HG03575 (cell line): Measurements from ENCODE around the gene TOMM40L.
A peak's percentile ranks its signal among the peaks of the same experiment; 100 is the strongest.

Source experiments
- ATAC-seq: cut with Tn5 transposase; IDR thresholded peaks from one replicate; pipeline ENCODE4 v1.9.1; 2021; ENCODE audit not compliant: unreplicated experiment, insufficient number of reproducible peaks, low FRiP score; ENCODE audit errors: extremely low read depth

TOMM40L gene

DNA sequence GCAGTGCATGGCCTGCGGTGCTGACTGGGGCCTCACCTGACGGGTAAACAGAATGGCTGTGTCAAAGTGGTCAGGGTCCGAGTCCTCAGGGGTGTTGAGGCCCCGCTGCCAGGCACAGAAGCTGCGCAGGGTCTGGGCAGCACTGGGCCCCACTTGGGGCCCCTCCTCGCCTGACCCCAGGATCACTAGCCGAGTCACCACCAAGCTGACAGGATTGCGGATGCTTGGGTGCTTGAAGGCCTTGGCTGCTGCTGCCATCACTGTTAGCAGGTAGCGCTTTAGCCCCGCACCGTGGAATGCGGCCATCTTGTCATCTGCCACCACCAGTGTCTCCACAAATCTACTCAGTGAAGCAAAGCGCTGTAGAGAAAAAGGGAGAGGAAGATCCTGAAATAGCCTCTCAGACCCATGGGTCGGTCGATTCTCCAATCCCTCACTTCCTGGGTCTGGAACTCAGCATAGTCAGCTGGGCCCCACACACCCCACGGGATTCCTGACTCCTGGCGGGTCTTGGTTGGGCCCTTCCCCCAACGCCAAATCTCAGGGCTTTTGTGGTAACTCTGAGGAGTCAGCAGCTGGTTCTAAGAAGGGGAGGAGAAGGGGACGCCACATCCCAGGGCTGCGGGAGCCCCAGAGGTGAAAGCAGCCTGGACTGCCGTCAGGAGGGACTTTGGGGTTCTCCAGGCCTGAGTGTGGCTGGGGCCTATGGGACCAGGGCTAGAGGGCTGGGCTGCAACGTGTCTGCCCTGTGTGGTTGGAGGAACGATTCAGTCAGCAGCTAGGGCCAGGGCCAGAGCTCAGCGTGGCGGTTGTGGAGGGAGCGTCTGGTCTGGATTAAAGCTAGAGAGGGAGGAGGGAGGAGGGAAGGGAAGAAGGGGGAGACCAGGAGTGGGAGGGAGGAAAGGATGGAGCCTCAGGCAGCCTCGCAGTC, 29.1 kb upstream of the TOMM40L start:
- ATAC-seq: no peak

DNA sequence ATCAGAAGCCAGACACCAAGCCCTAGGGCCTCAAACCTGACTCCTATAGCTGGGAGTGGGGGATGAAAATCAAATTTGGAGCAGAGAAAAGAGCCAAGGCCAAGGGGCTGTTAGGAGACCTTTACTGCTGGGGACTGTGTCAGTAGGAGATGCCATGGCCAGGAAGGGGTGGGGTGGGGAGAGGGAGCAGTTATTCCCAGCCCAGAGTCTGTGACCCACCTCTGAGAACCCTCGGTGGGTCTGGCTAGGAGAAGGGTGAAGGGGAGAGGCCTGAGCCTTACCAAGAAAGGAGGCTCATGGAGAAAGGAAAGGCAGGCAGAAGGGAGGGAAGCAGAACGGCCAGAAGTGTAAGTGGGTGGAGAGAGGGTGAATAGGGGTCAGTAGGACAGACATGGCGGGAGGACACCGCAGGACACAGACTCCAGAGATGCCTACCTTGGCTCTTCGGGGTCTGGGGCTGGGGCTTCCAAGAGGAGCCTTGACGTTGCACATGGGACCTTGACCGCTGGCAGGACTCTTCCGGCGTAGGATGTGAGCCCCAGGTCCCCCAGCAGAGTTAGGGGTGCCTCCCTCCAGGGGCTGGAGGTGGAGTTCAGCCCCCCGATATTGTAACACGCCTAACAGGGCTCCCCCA, 28.2 kb upstream of the TOMM40L start:
- no peak for ATAC-seq

DNA sequence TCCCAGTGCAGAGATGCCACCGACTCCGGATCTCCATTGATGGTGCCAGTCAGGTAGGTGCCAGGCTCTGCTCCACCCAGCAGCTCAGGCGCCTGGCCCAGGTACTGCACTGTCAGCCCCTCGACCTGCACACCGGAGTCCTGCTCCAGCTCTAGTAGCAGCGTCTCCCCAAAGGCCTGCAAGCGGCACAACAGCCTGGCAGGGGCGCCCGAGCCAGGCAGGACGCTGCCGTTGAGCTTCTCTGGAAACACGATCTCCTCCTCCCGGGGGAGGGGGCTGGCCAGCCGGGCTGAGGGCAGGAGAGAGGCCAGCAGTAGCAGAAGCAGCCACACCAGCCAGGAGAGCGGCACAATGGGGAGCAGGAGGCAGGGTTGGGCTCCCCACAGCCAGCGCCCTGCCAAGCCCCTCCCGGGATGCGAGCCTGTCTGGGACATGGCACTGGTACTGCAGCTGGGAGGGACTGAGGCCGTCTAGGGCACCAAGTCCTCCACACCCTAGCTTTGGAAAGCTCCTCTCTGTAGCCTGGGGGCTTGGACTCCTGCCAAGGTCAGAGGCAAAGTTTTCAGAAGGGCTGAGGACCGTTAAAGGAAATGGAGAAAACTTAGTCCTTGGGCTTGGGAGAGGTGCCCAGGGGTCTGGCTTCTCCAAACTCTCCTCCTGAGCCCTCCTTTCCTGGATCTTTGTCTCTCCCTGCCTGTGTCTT, 27.5 kb upstream of the TOMM40L start:
- ATAC-seq: no peak

DNA sequence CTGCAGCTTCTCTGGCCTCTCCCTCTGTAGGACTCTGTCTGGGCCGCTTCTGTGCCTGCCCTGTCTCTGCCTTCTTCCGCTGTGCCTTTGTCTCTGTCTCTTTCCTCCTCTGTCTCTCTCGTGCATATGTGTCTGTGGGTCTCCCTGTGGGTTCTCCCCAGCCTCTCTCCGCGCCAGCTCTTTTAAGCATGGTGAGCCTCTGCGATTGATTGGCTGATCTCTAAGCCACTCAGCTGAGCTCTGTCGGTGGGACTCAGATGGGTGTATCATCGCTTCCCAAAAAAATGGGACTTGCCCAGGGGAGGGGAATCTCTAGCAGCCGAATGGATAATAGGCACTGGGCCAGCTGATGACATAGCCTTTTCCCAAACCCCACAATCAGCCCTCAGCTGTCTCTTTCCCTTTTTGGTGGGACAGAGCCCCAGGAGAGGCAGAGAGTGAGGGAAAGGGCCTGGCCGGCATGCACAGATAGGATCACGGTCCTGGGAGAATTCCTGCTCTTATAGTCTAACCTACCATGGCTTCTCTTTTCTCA, 26.9 kb upstream of the TOMM40L start, which contains the start of gene ADAMTS4:
Gene ADAMTS4, minus strand, starts transcription at position 158 of the 535 bp plus-strand sequence. CDS start 427 bp downstream, outside the sequence.
- ATAC-seq: no peak

DNA sequence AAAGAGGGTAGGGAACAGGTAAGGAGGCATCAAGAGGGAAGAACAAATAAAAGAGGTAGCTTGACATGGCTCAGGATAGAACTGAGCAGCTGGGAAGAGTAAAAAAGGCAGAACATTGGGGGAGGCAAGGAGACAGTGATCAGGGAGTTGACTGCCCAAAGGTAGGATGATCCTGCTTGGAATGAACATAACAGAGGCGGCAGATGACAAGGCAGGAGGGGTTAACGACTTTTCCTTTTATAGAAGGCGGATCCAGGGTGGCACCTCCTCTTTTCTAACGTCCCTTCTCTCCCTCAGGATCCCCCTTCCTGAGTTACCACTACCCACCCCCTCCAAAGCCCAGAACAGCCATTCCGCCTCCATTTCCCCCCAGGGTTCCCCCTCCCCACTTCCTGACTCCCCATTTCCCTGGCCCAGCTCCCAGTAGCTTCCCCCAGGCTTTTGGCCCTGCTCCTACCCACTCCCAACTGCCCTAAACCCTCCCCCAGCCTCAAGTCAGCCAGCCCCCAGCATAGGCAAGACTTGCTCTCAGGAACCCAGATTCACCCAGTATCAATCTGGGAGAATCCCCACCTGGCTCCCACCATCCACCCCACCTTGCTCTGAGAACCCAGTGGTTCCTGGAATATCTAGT, 26.2 kb upstream of the TOMM40L start:
- no peak for ATAC-seq

DNA sequence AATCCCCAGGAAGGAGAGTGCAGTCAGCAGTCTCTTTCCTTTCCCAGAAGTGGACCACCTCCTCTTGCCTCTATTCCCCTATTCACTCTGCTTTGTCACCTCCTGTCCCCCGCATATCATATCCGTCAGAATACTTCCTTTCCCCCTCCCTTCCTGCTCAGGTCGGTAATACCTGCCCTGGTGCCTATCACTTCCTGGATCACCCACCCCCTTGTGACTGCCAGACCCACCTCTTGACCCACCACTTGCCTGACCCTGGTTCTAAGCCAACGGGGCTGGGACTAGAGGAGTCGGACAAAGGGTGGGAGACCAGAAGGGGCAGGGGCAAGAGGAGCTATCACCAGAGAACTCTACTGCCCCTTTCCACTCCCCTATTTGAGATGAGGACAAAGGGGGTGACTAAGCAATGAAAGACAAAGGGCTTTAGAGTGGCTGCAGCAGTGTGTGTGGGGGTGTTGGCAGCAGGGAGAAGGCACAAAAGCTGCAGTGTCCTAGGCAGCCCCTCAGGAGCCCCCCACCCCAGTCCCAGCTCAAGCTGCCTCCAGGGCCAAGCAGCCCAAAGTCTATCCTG, 25.4 kb upstream of the TOMM40L start:
- ATAC-seq: no peak

DNA sequence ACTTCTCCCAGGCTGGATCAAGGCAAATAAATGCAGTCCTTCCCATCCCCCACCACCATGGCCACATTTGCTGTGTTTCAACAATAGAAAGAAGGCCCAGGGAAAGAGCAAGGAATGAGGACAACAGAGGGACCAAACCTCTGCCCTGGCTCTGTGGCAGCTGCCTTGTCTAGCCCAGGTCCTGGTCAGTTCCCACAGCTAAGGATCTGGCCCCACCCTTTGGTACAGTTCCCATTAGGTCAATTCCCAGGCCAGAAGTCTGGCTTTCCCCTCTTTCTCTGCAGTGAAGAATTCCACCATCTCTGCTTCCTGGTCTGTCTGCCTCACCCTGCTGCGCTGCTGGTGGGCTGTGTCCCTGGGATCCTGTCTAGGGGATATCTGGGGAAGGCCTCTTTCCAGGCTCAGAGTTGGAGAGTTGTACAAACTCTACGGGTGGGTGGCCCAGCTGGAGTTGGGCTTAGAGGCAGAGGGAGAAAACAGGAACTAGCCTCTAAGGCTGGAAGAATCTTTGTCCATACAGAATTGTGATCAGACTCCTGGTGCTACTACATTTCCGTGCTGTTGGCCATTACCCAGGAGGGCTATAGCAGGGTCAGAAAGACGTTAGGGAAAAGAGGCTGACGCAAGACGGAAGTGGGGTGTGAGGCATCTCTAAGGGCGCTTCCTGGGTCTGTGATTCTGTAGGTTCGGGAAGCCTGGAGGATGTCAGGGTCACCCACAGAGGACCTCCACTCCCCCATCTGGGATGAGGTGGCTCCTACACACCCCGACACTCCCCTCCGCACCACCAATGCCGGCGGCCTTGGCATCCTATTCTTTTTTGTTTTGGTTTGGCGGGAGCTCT, 24.6 kb upstream of the TOMM40L start:
- ATAC-seq: no peak

DNA sequence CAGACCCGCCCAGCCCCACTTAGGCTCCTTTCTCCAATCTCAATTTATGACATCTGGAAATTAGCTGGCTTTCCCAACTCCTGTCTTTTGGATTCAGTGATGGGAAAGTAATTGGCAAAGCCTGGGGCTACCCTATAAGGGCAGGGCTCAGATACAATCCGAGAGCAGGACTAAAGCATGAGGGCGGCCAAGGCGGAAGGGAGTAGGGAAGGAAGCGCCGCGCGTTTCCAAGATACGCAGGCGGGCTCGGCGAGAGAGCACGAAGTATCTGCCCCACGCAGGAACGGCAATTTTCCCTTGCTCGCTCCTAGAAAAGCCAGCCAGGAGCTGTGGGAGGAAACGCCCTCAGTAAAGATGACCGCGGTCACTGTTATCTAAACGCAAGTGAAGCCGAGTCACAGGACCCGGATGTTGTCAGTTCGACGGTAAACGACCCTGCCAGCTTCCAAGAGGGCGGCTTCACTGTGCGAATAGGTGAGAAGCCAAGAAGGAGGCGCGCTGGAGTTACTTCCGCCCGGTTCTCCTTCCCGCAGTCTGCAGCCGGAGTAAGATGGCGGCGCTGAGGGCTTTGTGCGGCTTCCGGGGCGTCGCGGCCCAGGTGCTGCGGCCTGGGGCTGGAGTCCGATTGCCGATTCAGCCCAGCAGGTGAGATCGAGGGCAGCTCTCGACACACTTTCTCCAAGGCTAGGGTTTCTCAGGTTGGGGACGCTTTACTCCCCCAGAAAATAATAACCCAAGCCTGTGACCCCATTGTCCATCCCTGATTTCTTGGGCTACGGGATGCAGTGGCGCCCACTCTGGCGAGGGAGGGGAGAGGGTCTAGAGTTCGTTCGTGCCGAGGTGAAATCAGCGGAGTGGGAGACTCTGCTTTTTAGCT, 23.8 kb upstream of the TOMM40L start, which contains the start of gene NDUFS2:
Gene NDUFS2, plus strand, starts transcription at position 532 of the 877 bp plus-strand sequence. Its CDS starts 19 bp downstream, at position 551.
- ATAC-seq: peak; percentile 57

DNA sequence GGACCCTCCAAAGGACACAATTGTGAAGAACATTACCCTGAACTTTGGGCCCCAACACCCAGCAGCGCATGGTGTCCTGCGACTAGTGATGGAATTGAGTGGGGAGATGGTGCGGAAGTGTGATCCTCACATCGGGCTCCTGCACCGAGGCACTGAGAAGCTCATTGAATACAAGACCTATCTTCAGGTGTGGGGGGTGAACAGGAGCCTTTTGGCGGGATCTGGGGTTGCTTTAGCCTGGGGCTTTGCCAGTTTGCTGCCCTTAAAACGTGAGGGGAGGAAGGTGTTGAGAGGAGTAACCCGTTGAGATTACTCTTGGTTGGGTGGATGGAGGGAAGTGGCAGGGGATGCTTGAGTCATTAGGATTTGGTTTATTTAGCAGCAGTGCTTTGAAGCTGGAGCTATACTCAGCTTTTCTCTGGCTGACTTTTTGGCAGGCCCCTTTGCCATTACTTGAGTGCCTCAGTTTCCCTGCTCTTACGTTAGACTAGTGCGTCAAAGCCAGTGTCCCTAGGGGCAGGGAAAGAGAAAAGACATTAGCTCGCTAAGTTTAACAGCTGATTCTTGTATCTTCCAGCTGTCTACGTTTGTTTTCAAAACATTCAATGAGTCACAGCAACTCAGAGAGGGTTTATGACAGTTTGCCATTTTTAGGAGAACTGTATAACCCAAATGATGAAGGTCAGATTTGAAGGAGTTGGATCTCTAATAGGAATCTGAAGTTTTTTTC, 19.3 kb upstream of the TOMM40L start:
- ATAC-seq: no peak

DNA sequence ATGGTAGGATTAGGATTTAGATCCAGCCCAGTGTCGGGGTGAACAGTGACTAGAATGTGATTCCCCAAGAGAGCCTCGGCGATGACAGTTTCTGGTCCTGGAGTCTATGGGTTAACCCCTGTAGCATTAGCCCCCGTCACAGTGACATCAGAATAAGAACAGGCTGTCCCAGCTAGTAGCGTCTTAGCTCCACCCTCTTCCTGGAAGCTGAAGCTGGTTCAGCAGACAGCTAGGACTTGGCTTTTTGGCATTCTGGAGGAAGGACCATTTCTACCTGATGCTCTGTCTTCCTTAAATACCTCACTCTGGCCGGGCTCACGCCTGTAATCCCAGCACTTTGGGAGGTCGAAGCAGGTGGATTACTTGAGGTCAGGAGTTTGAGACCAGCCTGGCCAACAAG, 18.7 kb upstream of the TOMM40L start:
- no peak for ATAC-seq

DNA sequence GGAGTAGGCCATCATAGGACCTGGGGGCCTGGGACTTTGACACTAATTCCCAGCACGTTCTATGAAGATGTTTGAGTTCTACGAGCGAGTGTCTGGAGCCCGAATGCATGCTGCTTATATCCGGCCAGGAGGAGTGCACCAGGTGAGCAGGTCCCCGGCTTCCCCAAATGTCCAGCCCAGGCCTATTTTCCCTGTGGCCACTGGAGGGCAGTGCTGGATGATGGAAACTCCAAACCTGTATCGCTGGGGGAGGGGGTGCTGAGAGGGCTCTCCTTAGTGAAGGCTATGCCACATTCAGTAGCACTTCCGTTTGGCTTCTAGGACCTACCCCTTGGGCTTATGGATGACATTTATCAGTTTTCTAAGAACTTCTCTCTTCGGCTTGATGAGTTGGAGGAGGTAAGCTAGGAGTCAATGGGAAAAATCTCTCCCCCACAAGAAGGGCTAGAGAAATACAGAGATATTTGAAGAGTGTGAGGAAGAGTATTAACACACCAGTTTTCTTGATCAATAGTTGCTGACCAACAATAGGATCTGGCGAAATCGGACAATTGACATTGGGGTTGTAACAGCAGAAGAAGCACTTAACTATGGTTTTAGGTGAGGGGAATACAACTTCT, 16.0 kb upstream of the TOMM40L start:
- ATAC-seq: no peak

DNA sequence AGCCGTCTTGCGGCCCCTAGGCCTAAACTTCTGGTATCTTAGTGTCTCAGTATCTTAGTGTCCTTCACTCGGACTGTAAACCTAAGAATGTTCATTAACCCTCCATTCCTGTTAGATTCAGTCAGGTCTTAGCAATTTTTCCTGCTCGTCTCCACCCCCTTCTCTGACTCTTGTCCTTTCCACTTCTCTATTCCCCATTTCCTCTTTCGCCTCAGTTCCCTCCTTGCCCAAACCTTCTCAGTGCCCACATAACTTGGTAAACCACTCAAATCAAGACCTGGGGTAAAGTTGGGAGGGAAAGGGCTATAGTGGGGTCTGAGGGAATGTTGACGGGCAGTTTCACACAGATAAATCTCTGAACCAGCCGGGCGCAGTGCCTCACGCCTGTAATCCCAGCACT, 11.5 kb upstream of the TOMM40L start:
- no peak for ATAC-seq

DNA sequence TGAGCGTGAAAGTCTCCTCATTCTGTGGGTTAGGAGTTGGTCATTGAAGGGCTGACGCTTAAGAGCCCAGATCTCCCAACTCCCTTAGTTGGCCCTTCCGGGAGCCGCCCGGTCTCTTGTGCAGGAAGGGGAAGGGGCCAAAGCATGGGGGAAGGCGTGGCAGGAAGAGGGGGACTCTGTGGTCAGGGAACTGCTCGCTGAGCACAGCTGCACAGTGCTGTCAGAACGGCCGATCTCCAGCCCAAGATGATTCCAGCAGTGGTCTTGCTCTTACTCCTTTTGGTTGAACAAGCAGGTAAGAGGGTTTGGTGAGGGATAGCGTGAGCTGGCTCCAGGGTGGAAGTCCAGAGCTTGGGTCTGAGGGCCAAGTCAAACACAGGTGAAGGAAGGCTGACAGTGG, 10.8 kb upstream of the TOMM40L start, which contains the start of gene FCER1G:
Gene FCER1G, plus strand, starts transcription at position 220 of the 400 bp plus-strand sequence. Its CDS starts 27 bp downstream, at position 247.
- no peak for ATAC-seq

DNA sequence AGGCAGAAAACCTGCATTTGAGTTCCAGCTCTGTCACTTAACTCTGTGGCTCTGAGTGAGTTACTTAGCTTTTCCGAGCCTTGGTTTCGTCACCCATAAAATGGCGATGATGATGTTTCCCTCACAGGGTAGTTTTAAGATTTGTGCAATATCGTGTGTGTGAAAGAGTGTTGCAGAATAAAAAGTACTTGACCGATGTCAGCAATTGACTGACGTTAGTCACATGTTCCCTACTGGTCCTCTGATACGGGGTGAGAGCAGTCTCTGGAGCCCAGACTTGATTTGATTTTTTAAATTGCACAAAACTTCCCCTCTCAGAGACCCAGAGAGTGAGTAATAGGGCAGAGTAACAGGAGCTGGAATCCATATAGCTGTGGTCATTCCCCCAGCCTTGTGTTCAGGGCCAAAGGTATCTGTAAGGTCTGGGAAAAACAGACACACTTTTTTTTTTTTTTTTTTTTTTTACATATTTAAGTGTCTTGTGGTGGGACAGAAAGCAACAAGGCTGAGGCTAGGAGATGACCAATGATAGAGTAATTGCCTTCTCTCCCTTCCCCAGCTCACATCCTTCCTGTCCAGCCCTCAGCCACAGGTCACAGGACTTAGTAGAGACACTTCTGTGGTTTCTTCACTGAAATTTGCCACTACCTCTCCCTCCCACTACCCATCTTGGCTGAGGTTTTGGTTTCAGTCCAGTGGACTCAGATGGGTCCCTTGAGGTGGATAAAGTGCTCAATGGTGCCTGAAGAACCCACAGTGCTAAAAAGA, 8.7 kb upstream of the TOMM40L start:
- peak; percentile 75 for ATAC-seq

DNA sequence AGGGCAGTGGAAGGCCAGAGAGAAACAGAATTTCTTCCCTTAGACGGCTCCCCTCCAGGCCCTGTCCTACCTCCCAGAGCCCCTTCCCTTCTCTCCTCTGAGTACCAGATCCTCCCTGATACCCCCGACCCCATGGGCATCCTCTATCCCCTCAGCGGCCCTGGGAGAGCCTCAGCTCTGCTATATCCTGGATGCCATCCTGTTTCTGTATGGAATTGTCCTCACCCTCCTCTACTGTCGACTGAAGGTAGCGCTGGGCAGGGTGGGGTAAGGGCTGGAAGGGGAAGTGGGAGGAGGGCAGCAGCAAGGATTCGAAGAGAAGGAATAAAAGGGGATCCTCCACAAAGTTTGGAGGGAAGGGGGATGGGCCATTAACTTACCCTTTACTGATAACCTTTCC, 8.0 kb upstream of the TOMM40L start:
- ATAC-seq: no peak
